ENCODE measurements around the gene SIAH3.

GRCh38 chr13:45878966-45879365 is 27.4 kb upstream of the SIAH3 start:
- no peak for TF ChIP-seq MAX (IDR thresholded peaks at IDR 0.05)
- TF ChIP-seq CTCF (IDR thresholded peaks at IDR 0.05 in 2 of 3, conservative IDR thresholded peaks at IDR 0.05 in 1 of 3; ENCODE audit: borderline replicate concordance in 1 of 3, insufficient read depth in 1 of 3, low read depth in 2 of 3, low read length in 2 of 3) = no peak
- TF ChIP-seq ZNF274 (IDR thresholded peaks at IDR 0.05; ENCODE audit: low read depth, low read length) = no peak
- no peak for TF ChIP-seq POLR2AphosphoS5 (IDR thresholded peaks at IDR 0.05; ENCODE audit: low read depth, low read length)
- no peak for TF ChIP-seq POLR2A (IDR thresholded peaks at IDR 0.05; ENCODE audit: borderline replicate concordance, extremely low read depth, insufficient read depth, insufficient read length)
- TF ChIP-seq EZH2 (IDR thresholded peaks at IDR 0.05) = no peak
- no peak for TF ChIP-seq EZH2phosphoT487 (IDR thresholded peaks at IDR 0.05; ENCODE audit: borderline replicate concordance)
- TF ChIP-seq JUND (IDR thresholded peaks at IDR 0.05) = no peak
- no peak for TF ChIP-seq RAD21 (IDR thresholded peaks at IDR 0.05; ENCODE audit: low read depth)
- no peak for TF ChIP-seq CEBPB (IDR thresholded peaks at IDR 0.05; ENCODE audit: low read depth)
- no peak for TF ChIP-seq ZFX (IDR thresholded peaks at IDR 0.05)
- no peak for TF ChIP-seq REST (IDR thresholded peaks at IDR 0.05; ENCODE audit: low read depth)
